Activated CD4-positive, alpha-beta memory T cell treated with anti-CD3 and anti-CD28 coated beads, Interleukin-2, amount 10 ng/mL, durations not matched to agents 7 days and 5 days (primary cell): ENCODE data around the gene AHNAK. TPM values are rescaled to one million over a fixed set of nuclear protein-coding genes. Genes with fewer than 3 reads are reported as not detected.
"Not testable (repeated sequence)": the region's sequence is repeated elsewhere in the genome, so short reads cannot be mapped to it uniquely, and the experiment has no call there.

Source experiments
- CTCF ChIA-PET: fragments of 350-600 bp; sonication (Branson Sonifier 250); formaldehyde crosslinking; loops from one replicate; lab custom pipeline; 2021; ENCODE audit warnings: antibody characterized with exemption, inconsistent platforms; lab: Charles Lee
- POLR2A ChIA-PET: fragments of 350-600 bp; sonication (Branson Sonifier 250); formaldehyde crosslinking; loops from one replicate; lab custom pipeline; 2021; ENCODE audit warnings: antibody characterized with exemption; lab: Charles Lee
- DNase-seq: peaks from one replicate; pipeline ENCODE4 v3.0.0-alpha.2; 2020
- H3K27ac Mint-ChIP-seq: one replicate; pipeline ENCODE4 v1.8.0; 2021; ENCODE audit warnings: mild to moderate bottlenecking, mixed read lengths
- H3K27me3 Mint-ChIP-seq: one replicate; pipeline ENCODE4 v1.8.0; 2021; ENCODE audit warnings: mixed read lengths
- H3K36me3 Mint-ChIP-seq: one replicate; pipeline ENCODE4 v1.8.0; 2021; ENCODE audit warnings: low read depth, mixed read lengths
- H3K4me1 Mint-ChIP-seq: one replicate; pipeline ENCODE4 v1.8.0; 2021; ENCODE audit warnings: mixed read lengths
- H3K4me3 Mint-ChIP-seq: one replicate; pipeline ENCODE4 v1.8.0; 2021; ENCODE audit warnings: mild to moderate bottlenecking, mixed read lengths
- H3K9me3 Mint-ChIP-seq: one replicate; pipeline ENCODE4 v1.8.0; 2021; ENCODE audit warnings: mixed read lengths
- total RNA-seq, 2 experiments: library from RNA; stranded (reverse); gene quantifications; one replicate each; pipeline ENCODE4 v1.2.3, GENCODE V29; 2021

The AHNAK gene
- total RNA-seq, result 100 to 1,000 TPM; 323 to 360 TPM

GRCh38 chr11:62546244-62546928 is at the start of gene AHNAK:
TSS of gene AHNAK (minus strand) at chr11:62546806. CDS start at chr11:62536098, 10,708 bp downstream.
- Mint-ChIP-seq H3K27ac (peak within 1 kb of the TSS; percentile 93), H3K27me3 (peaks cover 21% of the 10 kb centered on the region), H3K9me3 (no peaks in the 10 kb centered on the region), H3K36me3 (peaks cover 35% of the 10 kb centered on the region), H3K4me1 (peaks cover 64% of the 10 kb centered on the region), H3K4me3 (peak within 1 kb of the TSS; percentile 100)
- peak; percentile 80 for DNase-seq
- POLR2A ChIA-PET, result interaction anchor here (0.7 to 11.2 kb wide), 10 partner anchors 10 to 309 kb away, joined by 3 to 364 read pairs (median 5); partner anchors contain the start of genes C11orf98, CSKMT, EEF1G and LBHD1
- CTCF ChIA-PET, result interaction anchor here (0.9 to 6.3 kb wide), 5 partner anchors 10 to 152 kb away, joined by 3 to 268 read pairs (median 11); no protein-coding TSS in a partner anchor

GRCh38 chr11:62595124-62595523 is 48.5 kb upstream of the AHNAK start:
- Mint-ChIP-seq H3K9me3 (no peaks in the 10 kb centered on the region), H3K36me3 (peaks cover 85% of the 10 kb centered on the region), H3K27ac (peak overlapping the region; percentile 6), H3K27me3 (no peaks in the 10 kb centered on the region), H3K4me1 (peaks cover 82% of the 10 kb centered on the region), H3K4me3 (no peak overlapping the region)
- no peak for DNase-seq
- POLR2A ChIA-PET, result interaction anchor here (0.9 to 5.4 kb wide), 4 partner anchors 19 to 246 kb away, joined by 4 to 129 read pairs (median 5); partner anchors contain the start of genes C11orf98, CSKMT, EEF1G and LBHD1
- CTCF ChIA-PET, result interaction anchor here (1.2 to 1.3 kb wide), 2 partner anchors 9 to 53 kb away, joined by 3 read pairs; no protein-coding TSS in a partner anchor

DNA sequence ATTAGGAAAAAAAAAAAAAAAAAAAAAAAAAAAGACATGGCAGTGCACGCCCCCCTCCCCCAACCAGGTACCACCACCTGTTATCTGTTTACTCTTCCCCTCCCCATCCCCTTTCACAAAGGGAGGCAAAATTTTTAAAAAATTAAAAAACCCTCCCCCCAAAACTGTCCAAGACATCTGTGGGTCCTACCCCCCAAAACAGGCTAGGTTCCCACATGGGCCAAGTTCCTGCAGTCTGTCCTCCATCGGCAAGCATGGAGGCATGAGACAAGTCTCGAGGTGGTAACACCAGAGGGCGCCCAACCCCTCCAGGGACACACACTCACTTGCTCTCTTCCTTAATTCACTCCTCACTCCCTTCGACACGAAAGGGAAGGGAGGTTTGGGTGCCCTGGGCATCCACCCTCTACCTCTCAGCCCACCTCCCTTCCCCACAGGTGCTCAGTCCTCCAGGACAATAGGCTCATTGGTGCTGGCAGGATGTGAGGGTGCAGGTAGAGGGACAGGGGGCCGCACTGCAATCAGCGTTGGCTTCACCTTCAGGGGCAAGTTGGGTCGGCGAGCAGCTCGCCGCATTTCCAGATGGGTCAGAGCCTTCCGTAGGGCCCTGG is 46.9 kb upstream of the AHNAK start:
- H3K27ac Mint-ChIP-seq, result peak overlapping the region; percentile 89
- POLR2A ChIA-PET, result interaction anchor here (0.9 to 6.4 kb wide), 24 partner anchors 7 to 288 kb away, joined by 3 to 129 read pairs (median 22); partner anchors contain the start of genes B3GAT3, BSCL2, C11orf98 and CSKMT
- H3K36me3 Mint-ChIP-seq, result peaks cover 71% of the 10 kb centered on the region
- H3K27me3 Mint-ChIP-seq, result no peaks in the 10 kb centered on the region
- peak overlapping the region; percentile 63 for H3K4me3 Mint-ChIP-seq
- peak; percentile 88 for DNase-seq
- CTCF ChIA-PET, result interaction anchor here (0.7 to 3.7 kb wide), 21 partner anchors 7 to 270 kb away, joined by 3 to 51 read pairs (median 6); partner anchors contain the start of genes B3GAT3, C11orf98, CSKMT and EEF1G
- no peaks in the 10 kb centered on the region for H3K9me3 Mint-ChIP-seq
- peaks cover 78% of the 10 kb centered on the region for H3K4me1 Mint-ChIP-seq

DNA sequence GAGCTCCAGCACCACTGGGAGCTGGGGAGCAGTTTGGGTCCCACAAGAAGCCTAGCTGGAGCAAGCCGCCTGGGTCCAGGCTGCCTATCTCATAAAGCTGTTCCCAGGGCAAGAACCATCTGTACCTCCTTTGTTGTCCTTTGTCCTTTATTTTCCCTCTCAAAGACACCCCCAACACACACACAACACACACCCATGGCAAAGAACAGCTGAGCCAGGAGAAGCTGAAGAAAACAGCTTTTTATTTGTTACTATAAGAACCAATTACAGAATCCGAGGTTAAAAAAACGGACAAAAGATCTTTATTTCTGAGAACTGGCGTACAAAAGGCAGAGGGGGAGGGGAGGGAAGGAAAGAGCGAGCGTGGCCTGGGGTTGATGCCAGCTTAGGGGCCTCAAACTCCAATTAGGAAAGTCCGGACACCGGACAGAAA is 46.4 kb upstream of the AHNAK start:
- Mint-ChIP-seq H3K27ac (peak overlapping the region; percentile 96), H3K27me3 (no peaks in the 10 kb centered on the region), H3K4me1 (peaks cover 74% of the 10 kb centered on the region), H3K9me3 (no peaks in the 10 kb centered on the region), H3K36me3 (peaks cover 68% of the 10 kb centered on the region), H3K4me3 (no peak overlapping the region)
- POLR2A ChIA-PET, result interaction anchor here (0.9 to 6.4 kb wide), 20 partner anchors 7 to 288 kb away, joined by 3 to 129 read pairs (median 26); partner anchors contain the start of genes B3GAT3, BSCL2, C11orf98 and CSKMT
- DNase-seq, result no peak
- CTCF ChIA-PET, result interaction anchor here (0.6 to 3.7 kb wide), 24 partner anchors 8 to 271 kb away, joined by 3 to 51 read pairs (median 6); partner anchors contain the start of genes B3GAT3, C11orf98, CSKMT and EEF1G

- H3K4me1 Mint-ChIP-seq, result peaks cover 70% of the 10 kb centered on the region
- H3K36me3 Mint-ChIP-seq, result peaks cover 68% of the 10 kb centered on the region
- CTCF ChIA-PET, result interaction anchor here (0.6 to 3.7 kb wide), 41 partner anchors 8 to 289 kb away, joined by 3 to 51 read pairs (median 6); partner anchors contain the start of genes B3GAT3, C11orf98, CSKMT and EEF1G
- no peaks in the 10 kb centered on the region for H3K9me3 Mint-ChIP-seq
- H3K27ac Mint-ChIP-seq, result peak overlapping the region; percentile 96
- H3K27me3 Mint-ChIP-seq, result no peaks in the 10 kb centered on the region
- H3K4me3 Mint-ChIP-seq, result peak overlapping the region; percentile 99
- no peak for DNase-seq
- POLR2A ChIA-PET, result interaction anchor here (0.8 to 6.4 kb wide), 57 partner anchors 8 to 1634 kb away, joined by 3 to 129 read pairs (median 7); partner anchors contain the start of genes B3GAT3, BSCL2, C11orf98 and CSKMT
Observed at GRCh38 chr11:62592146-62592815, 45.7 kb upstream of the AHNAK start.

- peak; percentile 98 for DNase-seq
- H3K4me1 Mint-ChIP-seq, result peaks cover 65% of the 10 kb centered on the region
- no peaks in the 10 kb centered on the region for H3K27me3 Mint-ChIP-seq
- peaks cover 61% of the 10 kb centered on the region for H3K36me3 Mint-ChIP-seq
- POLR2A ChIA-PET, result interaction anchor here (0.8 to 6.4 kb wide), 68 partner anchors 8 to 1635 kb away, joined by 3 to 129 read pairs (median 5); partner anchors contain the start of genes B3GAT3, BSCL2, C11orf98 and CSKMT
- H3K4me3 Mint-ChIP-seq, result peak within 1 kb of the TSS; percentile 99
- CTCF ChIA-PET, result interaction anchor here (0.6 to 3.7 kb wide), 37 partner anchors 9 to 290 kb away, joined by 3 to 51 read pairs (median 7); partner anchors contain the start of genes B3GAT3, C11orf98, CSKMT and EEF1G
- H3K9me3 Mint-ChIP-seq, result no peaks in the 10 kb centered on the region
- peak within 1 kb of the TSS; percentile 96 for H3K27ac Mint-ChIP-seq
Observed at GRCh38 chr11:62591448-62592145, 45.0 kb upstream of the AHNAK start, which contains the start of gene TUT1. TSS of gene TUT1 (minus strand) at chr11:62591523. CDS start at chr11:62591485, 38 bp downstream.

DNA sequence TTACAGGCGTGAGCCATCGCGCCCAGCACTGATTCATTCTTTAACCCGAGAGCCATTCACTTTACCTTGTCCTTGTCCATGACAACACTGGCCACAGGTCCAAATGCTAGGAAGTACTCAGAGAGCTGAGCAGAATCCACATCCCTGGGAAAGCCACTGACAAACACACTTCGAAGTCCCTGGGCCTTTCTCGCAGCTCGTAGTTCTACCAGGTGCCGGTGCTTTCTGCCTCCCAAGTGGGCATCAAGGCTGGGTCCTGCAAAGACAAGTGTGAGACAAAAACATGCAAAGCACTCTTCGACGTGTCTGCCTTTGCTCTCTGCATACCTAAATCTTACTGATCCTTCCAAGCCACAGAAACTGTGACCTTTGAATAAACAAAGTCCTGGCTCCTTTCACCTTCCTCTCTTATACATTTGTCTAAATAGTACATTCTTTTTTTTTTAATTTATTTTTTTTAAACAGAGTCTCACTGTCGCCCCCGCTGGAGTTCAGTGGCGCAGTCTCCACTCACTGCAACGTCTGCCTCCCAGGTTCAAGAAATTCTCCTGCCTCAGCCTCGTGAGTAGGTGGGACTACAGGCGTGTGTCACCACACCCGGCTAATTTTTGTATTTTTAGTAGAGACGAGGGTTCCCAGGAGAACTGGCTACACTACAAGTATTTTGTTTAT is 42.5 kb upstream of the AHNAK start:
- Mint-ChIP-seq H3K27ac (peak overlapping the region; percentile 58), H3K9me3 (no peaks in the 10 kb centered on the region), H3K36me3 (peaks cover 42% of the 10 kb centered on the region), H3K4me1 (peaks cover 47% of the 10 kb centered on the region), H3K4me3 (no peak overlapping the region), H3K27me3 (no peaks in the 10 kb centered on the region)
- ChIA-PET POLR2A (interaction anchor here (1.1 to 6.4 kb wide), 6 partner anchors 11 to 252 kb away, joined by 3 to 116 read pairs (median 8); partner anchors contain the start of genes EEF1G, EML3, MTA2 and ROM1), CTCF (interaction anchor here (0.9 to 1.5 kb wide), 2 partner anchors 164 to 194 kb away, joined by 4 read pairs; no protein-coding TSS in a partner anchor)
- DNase-seq, result peak; percentile 33

DNA sequence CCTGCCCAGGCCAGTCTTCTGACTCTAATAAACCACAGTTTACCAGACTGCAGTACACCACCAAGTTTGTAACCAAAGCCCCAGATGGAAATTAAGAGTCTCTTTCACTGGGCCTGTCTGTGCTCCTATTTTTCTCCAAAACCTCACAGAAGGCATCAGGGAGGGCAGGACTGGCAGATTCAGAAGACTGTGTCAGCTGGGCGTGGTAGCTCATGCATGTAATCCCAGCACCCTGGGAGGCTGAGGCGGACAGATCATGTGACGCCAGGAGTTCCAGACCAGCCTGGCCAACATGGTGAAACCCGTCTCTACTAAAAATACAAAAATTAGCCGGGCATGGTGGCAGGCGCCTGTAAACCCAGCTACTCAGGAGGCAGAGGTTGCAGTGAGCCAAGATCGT is 38.8 kb upstream of the AHNAK start:
- not testable (repeated sequence) for H3K4me3 Mint-ChIP-seq, DNase-seq, H3K9me3 Mint-ChIP-seq, H3K27ac Mint-ChIP-seq, H3K27me3 Mint-ChIP-seq
- ChIA-PET POLR2A (interaction anchor here (0.8 to 1.2 kb wide), 4 partner anchors 11 to 86 kb away, joined by 3 to 4 read pairs (median 4); partner anchors contain the start of genes C11orf98, CSKMT, EEF1G and MTA2), CTCF (interaction anchor here (2.2 kb wide), 1 partner anchor 109 kb away, joined by 6 read pairs; no protein-coding TSS in a partner anchor)
- Mint-ChIP-seq H3K4me1 (peaks cover 15% of the 10 kb centered on the region), H3K36me3 (peaks cover 35% of the 10 kb centered on the region)

DNA sequence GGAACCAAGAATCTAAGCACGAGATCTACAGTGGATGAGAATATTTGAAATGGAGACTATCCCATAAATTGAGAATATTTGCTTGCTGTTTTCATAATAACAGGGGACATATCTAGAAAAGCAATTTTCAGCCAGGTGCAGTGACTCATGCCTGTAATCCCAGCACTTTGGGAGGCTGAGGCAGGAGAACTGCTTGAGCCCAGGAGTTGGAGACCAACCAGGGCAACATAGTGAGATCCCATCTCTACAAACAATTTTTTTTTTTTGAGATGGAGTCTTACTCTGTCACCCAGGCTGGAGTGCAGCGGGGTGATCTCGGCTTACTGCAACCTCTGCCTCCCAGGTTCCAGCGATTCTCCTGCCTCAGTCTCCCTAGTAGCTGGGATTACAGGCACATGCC is 35.1 kb upstream of the AHNAK start:
- peaks cover 41% of the 10 kb centered on the region for H3K36me3 Mint-ChIP-seq
- H3K27me3 Mint-ChIP-seq, CTCF ChIA-PET, H3K4me3 Mint-ChIP-seq, H3K4me1 Mint-ChIP-seq, H3K9me3 Mint-ChIP-seq, DNase-seq, H3K27ac Mint-ChIP-seq: not testable (repeated sequence)
- POLR2A ChIA-PET, result interaction anchor here (2.5 kb wide), 1 partner anchor 10 kb away, joined by 9 read pairs; the partner anchor contains the start of gene TUT1

GRCh38 chr11:62580959-62581715 is 34.5 kb upstream of the AHNAK start:
- Mint-ChIP-seq H3K27me3 (no peaks in the 10 kb centered on the region), H3K9me3 (no peaks in the 10 kb centered on the region), H3K4me3 (no peak overlapping the region), H3K36me3 (peaks cover 44% of the 10 kb centered on the region), H3K27ac (no peak overlapping the region), H3K4me1 (peaks cover 3% of the 10 kb centered on the region)
- DNase-seq, result no peak
- ChIA-PET POLR2A (interaction anchor here (2.5 kb wide), 1 partner anchor 10 kb away, joined by 9 read pairs; the partner anchor contains the start of gene TUT1), CTCF (interaction anchor here (0.6 kb wide), 1 partner anchor 26 kb away, joined by 3 read pairs; no protein-coding TSS in a partner anchor)
